Measurements from ENCODE around the gene GOLGA3.

- no peak for TF ChIP-seq SIN3A (IDR thresholded peaks at IDR 0.05; ENCODE audit: borderline replicate concordance, insufficient read depth, low read length)
- no peak for TF ChIP-seq POLR2AphosphoS5 (IDR thresholded peaks at IDR 0.05; ENCODE audit: low read depth, low read length)
- no peak for TF ChIP-seq TAF1 (IDR thresholded peaks at IDR 0.05; ENCODE audit: borderline replicate concordance, insufficient read depth, low read length)
These were observed 48.8 kb downstream of the GOLGA3 start for GRCh38 chr12:132779781-132780353.

Measured in PFSK-1 (cell line).